ENCODE measurements around the gene MLLT3. TPM values are rescaled to one million over a fixed set of nuclear protein-coding genes. Genes with fewer than 3 reads are reported as not detected.

MLLT3 gene
- total RNA-seq, 1 donor from 2014 or later: 53.7 TPM

DNA sequence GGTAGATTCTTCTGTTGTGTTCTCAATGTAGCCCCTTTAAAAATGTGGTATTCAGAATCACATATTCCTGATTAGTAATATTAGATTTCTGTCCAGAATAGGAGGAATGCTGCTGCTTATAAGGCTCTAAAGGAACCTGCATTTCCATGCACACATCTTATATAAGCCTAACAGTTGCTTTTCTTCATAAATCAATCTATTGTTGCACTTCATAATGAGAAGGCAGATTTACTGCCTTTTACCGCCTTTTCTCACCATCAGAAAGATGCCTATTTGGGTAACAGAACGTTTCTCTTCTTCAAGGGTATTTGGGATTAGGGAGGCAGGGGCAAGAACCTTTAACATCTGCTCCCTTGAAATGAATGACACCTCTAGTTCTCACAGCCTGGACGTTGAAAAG is 243.4 kb downstream of the MLLT3 start:
- TF ChIP-seq CTCF (conservative IDR thresholded peaks at IDR 0.05): no peak
- H3K4me3 Mint-ChIP-seq: peak overlapping the region; percentile 18

GRCh38 chr9:20377790-20378189 is 244.5 kb downstream of the MLLT3 start:
- Mint-ChIP-seq H3K27me3 (ENCODE audit: low read depth) (no peaks in the 10 kb centered on the region), H3K4me1 (peaks cover 36% of the 10 kb centered on the region), H3K27ac (ENCODE audit: unreplicated experiment) (no peak overlapping the region), H3K36me3 (ENCODE audit: low read depth) (peaks cover 4% of the 10 kb centered on the region), H3K4me3 (no peak overlapping the region), H3K9me3 (no peaks in the 10 kb centered on the region)
- no peak for DNase-seq (ENCODE audit: low read depth, low spot score)
- no peak for TF ChIP-seq CTCF (conservative IDR thresholded peaks at IDR 0.05)

More for the DNA sequence above, 243.4 kb downstream of the MLLT3 start:
- no peak overlapping the region for H3K27ac Mint-ChIP-seq (ENCODE audit: unreplicated experiment)
- no peaks in the 10 kb centered on the region for H3K27me3 Mint-ChIP-seq (ENCODE audit: low read depth)
- no peaks in the 10 kb centered on the region for H3K9me3 Mint-ChIP-seq
- H3K36me3 Mint-ChIP-seq (ENCODE audit: low read depth): peaks cover 4% of the 10 kb centered on the region
- DNase-seq (ENCODE audit: low read depth, low spot score): no peak
- peaks cover 36% of the 10 kb centered on the region for H3K4me1 Mint-ChIP-seq

DNA sequence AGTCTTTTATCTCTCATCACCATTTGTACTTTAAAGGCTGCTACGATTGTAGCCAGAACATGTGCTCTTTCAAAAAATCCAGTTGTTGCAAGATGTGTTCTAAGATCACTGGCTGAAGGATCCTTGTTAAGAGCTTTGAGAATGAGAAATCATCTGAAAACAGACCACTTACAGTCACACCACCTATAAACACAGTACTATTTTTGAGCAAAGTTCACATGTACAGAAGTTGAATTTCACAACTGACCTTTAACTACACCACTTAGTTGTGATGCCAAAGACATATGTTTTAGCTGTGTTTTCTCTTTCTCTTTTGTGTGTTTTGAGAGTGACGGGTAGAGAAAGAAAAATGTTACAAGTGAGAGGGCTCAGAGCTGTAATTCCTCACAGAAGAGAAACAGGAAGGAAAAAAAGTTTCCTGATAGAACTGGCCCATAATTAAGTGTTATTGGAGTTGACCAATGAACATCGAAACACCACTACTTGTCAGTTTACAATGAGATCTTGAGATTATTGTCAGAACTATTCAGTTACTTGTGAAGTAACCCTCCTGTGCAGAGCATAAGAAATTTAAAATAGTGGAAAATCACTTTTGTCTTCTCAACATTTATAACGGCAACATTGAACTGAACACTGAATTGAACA is 245.4 kb downstream of the MLLT3 start:
- Mint-ChIP-seq H3K36me3 (ENCODE audit: low read depth) (peaks cover 5% of the 10 kb centered on the region), H3K9me3 (peaks cover under 1% of the 10 kb centered on the region), H3K27ac (ENCODE audit: unreplicated experiment) (no peak overlapping the region), H3K4me1 (peaks cover 30% of the 10 kb centered on the region), H3K4me3 (no peak overlapping the region), H3K27me3 (ENCODE audit: low read depth) (no peaks in the 10 kb centered on the region)
- no peak for DNase-seq (ENCODE audit: low read depth, low spot score)
- no peak for TF ChIP-seq CTCF (conservative IDR thresholded peaks at IDR 0.05)

- no peak for DNase-seq (ENCODE audit: low read depth, low spot score)
- Mint-ChIP-seq H3K4me1 (peaks cover 30% of the 10 kb centered on the region), H3K36me3 (ENCODE audit: low read depth) (peaks cover 8% of the 10 kb centered on the region), H3K9me3 (peaks cover 6% of the 10 kb centered on the region), H3K27ac (ENCODE audit: unreplicated experiment) (no peak overlapping the region), H3K4me3 (no peak overlapping the region), H3K27me3 (ENCODE audit: low read depth) (no peaks in the 10 kb centered on the region)
- no peak for TF ChIP-seq CTCF (conservative IDR thresholded peaks at IDR 0.05)
Observed at GRCh38 chr9:20376042-20376441, 246.3 kb downstream of the MLLT3 start.

DNA sequence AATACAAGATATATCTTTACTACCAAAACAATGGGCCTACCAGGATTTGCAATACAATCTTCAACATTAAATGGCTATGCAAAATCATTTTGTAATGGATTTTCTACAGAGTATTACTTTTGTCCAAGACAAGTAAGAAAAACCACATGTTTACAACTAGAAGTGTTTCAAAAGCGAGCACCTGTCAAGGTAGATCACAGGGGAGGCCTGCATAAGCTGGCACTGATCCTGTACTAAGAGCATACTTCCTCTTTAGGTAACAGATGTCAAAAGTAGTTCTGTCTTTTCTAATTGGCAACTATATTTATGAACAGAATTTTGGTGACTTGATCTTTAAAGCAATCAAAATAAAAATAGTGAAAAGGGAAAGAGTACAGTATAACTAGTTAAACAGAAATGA is 249.0 kb downstream of the MLLT3 start:
- H3K4me1 Mint-ChIP-seq: peaks cover 12% of the 10 kb centered on the region
- peaks cover 8% of the 10 kb centered on the region for H3K36me3 Mint-ChIP-seq (ENCODE audit: low read depth)
- no peaks in the 10 kb centered on the region for H3K27me3 Mint-ChIP-seq (ENCODE audit: low read depth)
- H3K4me3 Mint-ChIP-seq: no peak overlapping the region
- H3K9me3 Mint-ChIP-seq: peaks cover 6% of the 10 kb centered on the region
- DNase-seq (ENCODE audit: low read depth, low spot score): no peak
- TF ChIP-seq CTCF (conservative IDR thresholded peaks at IDR 0.05): no peak
- no peak overlapping the region for H3K27ac Mint-ChIP-seq (ENCODE audit: unreplicated experiment)

Measured in neural crest cell (in vitro differentiated cells).